8988T (cell line): ENCODE results near the gene NPHP4.
A peak's percentile ranks its signal among the peaks of the same experiment; 100 is the strongest.
"Not testable (repeated sequence)": the region's sequence is repeated elsewhere in the genome, so short reads cannot be mapped to it uniquely, and the experiment has no call there.

Source experiments
- DNase-seq: peaks from one replicate; pipeline ENCODE4 v3.0.0; 2011

The NPHP4 gene

DNA sequence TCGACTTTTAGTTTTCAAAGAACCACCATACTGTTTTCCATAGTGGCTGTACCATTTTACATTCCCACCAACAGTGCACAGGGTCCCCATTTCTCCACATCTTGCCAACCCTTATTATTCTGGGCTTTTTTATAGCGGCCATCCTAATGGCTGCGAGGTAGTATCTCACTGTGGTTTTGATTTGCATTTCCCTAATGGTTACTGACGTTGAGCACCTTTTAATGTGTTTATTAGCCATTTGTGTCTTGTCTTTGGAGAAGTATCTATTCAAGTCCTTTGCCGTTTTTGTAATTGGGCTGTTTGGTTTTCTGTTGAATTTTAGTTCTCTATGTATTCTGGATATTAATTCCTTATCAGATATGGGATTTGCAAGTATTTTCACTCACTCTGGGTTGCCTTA is 31.1 kb upstream of the NPHP4 start:
- no peak for DNase-seq

DNA sequence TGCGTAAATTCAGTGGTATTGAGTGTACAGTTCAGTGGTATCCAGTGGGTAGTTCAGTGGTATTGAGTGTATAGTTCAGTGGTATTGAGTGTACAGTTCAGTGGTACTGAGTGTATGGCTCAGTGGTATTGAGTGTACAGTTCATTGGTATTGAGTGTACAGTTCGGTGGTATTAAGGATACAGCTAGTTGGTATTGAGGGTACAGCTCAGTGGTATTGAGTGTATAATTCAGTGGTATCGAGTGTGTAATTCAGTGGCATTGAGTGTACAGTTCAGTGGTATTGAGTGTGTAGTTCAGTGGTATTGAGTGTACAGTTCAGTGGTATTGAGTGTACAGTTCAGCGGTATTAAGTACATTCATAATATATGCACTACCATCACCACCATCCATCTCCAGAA is 30.0 kb upstream of the NPHP4 start:
- DNase-seq: no peak

DNA sequence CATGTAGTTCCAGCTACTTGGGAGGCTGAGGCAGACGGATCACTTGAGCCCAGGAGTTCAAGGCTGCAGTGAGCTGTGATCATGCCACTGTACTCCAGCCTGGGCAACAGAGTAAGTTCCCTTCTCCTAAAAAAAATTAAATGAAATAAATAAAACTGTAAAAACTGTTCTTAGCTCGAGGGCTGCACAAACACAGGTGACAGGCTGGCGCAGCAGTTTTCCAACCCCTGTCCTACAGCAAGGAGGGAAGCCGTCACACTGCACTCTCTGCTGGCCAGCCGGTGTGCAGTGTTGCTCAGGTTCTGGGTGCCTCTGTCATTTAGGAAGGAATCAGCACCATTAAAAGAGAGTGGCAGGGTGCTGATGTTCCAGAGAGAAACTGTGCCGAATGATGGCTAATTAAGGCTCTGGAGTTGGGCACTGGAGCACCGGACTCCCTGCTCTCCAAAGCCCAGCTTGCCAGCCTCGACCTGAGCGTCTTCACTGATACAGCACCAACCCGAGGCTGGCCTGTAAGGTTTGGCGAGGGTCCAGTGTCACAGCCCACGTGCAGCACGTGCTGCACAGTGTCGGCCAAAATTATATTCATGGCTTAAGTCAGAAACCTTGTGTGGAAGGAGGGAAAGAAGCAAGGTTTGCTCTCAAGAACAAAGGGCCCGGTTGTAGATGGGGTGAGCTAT is 27.1 kb upstream of the NPHP4 start:
- no peak for DNase-seq

DNA sequence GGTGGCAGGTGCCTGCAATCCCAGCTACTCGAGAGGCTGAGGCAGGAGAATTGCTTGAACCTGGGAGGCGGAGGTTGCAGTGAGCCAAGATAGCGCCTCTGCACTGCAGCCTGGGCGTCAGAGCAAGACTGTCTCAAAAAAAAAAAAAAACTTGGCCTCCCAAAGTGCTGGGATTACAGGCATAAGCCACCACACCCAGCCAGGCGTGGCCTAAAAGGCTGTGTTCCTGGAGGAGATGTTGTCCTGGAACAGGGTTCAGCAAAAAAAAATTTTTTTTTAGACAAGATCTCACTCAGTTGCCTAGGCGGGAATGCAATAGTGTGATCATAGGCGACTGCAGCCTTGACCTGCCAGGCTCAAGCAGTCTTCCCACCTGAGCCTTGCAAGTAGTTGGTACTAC is 25.4 kb upstream of the NPHP4 start:
- not testable (repeated sequence) for DNase-seq

DNA sequence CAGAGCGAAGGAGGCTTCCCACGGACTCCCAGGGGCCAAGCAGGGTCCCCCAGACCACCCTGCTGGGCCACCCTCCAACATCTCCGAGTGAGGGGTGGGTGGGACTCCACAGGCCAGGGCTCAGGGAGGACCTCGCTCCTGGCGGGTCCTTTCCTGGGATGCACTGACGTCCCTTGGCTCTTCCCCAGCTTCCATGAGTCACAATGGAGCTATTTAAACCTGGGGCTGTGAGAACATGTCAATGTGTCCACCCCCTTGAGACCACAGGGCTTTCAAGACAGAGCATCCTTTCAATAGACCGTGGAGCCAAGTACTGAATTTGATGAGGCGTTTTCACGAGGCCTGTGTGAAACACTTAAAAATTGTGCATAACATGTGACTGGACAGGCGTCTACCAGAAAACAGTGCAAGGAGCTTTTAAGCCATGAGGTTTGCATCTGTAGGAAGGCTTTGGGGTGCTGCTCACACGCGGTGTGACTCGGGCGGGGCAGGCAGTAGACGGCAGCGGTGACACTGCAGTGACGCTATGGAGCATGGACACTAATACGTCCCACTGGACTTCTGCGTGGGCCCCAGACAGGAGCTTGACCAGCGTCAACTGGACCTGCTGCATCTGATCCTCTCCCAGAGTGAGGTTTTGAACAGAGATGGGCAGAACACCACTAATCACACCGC is 24.1 kb upstream of the NPHP4 start:
- DNase-seq: peak; percentile 64

DNA sequence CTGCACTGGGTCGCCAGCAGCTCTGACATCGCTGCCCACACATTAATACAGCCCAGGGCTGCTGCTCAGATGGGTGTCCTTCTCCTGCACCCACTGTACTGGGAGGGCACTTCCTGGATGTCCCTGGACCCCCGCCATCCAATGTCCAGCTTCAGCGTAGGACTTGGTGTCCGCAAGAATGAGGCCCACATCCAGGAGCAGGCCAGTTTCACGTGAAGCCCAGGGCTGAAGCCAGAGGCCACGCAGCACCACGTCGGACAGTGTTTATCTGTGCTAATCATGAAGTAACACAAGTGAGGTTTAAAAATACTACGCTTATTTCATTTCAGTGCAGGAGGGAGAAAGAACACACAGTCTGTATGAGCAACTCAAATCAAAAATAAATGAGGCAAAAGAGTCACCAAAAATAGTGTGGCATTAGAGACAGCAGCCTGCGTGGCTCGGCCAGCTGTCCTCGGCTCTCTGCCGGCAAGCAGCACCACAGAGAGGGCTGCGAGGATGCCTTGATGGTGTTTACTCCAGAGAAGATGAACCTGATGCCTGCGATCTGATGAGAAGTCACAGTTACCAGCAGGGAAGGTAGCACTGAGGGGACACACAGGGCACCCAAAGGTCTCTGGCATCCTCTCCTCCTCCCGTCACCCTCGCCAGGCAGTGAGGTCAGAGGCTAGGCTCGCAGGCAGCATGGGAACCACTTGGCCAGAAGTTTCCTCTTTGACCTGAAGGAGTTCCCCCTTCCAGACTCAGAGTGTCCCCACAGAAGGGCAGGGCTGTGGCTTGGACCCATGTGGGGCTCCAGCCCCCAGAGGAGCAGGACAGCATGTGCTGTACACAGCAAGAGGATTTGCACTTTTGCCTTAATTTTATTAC is 22.1 kb upstream of the NPHP4 start:
- DNase-seq: no peak

DNA sequence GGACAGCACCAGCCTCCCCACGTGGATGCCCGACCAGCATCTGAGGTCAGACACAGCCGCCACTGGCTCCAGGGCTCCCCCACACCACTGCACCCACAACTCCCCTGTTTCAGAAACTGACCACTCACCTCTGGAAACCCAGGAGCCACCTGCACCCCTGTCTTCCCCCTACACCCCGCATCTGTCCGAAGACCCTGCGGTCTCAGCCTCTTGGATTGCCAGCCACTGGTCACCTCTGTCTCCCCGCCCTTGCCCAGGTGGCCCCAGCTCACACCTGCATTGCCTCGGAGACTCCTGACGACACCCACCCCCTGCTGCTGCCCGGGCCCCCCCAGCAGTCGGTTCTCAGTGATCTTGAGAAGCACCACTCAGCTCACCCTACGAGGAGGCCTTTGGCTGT is 21.3 kb upstream of the NPHP4 start:
- no peak for DNase-seq

DNA sequence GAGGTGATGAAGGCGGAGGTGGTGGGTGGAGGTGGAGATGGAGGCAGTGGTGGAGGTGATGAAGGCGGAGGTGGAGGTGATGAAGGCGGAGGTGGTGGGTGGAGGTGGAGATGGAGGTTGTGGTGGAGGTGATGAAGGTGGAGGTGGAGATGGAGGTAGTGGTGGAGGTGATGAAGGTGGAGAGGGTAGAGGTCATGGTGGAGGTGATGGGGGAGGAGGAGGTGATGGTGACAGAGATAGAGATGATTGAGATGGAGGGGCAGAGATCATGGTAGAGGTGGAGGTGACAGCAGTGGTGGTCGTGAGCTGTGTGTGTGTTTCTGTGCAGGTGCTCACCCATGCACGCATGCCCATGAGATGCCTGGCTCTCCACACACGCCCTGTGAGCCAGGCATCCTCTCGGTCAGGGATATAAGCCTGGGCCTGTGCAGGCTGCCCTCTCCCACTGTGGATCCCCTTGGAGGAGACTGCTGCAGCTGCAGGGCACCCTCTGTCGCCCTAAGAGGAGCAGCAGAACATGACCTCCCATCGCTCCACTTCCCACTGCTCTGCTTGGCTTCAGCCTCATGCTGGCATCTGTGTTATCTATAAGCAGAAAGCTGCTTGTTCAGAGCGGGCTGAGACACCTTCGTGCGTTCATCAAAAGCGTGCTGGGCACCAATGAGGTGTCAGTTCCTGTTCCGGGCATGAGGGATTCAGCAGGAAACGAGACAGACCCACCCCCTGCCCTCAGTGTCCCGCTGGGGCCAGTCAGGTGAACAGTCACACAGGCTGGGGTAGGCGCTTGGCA is 20.5 kb upstream of the NPHP4 start:
- DNase-seq: no peak

DNA sequence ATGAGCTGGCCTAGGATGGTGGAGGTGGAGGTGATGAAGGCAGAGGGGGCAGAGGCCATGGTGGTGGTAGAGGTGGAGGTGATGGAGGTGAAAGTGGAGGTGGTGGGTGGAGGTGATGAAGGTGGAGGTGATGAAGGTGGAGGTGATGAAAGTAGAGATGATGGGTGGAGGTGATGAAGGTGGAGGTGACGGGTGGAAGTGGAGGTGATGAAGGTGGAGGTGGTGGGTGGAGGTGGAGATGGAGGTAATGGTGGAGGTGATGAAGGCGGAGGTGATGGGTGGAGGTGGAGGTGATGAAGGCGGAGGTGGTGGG is 19.7 kb upstream of the NPHP4 start:
- no peak for DNase-seq

DNA sequence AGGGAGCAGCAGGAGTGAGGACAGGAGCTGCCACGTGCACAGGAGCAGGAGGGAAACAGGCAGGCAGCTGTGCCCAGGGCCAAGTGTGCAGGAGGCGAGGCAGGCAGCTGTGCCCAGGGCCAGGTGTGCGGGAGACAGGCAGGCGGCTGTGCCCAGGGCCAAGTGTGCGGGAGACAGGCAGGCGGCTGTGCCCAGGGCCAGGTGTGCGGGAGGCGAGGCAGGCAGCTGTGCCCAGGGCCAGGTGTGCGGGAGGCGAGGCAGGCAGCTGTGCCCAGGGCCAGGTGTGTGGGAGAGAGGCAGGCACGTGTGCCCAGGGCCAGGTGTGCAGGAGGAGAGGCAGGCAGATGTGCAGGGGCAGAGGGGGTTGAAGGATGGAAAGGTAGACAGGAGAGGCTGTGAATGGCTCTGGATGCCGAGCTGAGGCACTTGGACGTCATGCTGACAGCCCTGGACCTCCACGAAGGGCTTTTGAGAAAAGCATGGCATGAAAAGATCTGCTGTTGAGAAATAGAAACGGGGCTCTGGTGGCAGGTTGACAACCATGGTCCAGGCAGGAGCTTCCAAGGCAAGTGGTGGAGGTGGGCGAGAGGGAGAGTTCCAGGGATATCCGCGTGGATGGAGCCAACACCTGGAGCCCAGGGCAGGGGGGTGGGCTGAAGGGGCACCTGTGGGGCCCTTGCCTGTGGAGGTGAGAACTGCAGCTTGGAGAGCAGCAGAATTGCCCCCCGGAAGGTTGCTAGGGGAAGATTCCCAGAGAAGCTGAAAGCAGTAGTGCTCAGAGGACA is 19.1 kb upstream of the NPHP4 start:
- DNase-seq: no peak

DNA sequence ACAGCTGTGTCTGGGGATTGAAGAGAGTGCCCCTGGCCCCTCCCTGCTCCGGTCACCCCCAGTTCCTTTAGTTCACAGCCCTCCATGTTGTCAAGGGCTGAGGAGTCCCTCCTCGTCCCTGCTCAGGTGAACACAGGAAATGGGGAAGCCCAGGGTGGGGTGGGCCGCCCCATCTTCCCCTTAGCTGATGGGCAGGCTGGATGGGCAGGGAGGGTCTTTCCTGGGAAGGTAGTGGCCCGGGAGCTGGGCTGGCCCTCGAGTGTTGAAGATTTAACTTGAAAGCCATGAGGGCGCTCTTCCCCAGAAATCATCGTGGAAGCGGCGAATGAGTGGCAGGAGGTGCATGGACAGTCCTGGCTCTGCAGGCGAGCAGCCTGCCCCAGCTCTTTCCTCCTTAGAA is 18.3 kb upstream of the NPHP4 start:
- DNase-seq: no peak

DNA sequence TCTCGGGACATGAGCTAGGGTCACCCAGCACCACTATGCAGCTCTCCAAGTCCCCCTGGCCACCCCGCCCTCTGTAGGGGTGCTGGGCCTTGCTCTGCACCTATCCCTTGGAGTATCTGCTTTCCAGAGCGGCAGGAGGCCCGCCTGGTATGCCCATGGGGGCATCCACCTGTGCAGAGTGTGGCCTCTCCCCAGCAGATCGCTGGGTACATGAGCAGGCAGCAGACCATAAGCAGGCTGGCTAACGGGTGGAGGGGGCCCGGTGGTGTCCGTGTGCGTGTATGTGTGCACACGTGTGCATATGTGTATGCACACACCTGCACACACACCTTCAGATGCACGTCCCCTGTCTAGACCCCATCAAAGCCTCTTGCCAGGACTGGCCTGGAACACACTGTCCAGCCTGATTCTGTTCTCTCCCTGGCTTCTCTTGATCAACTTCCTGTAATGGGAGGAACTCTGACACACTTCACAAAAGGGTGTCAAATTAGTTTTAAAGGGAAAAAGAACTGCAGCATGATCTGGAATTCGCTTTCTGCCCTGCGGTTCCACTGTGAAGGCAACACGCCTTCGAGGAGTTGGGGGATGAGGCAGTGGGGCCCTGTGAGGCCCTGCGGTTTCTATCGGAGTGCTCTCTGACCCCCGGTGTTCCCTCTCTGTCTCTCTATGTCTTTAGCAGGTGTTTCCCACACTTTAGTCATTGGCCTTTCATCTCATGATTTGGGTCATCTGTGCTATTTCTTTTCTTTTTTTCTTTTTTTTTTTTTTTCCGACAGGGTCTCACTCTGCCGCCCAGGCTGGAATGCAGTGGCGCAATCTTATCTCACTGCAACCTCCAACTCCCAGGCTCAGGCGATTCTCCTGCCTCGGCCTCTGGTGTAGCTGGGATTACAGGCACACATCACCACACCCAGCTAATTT is 17.2 kb upstream of the NPHP4 start:
- no peak for DNase-seq

DNA sequence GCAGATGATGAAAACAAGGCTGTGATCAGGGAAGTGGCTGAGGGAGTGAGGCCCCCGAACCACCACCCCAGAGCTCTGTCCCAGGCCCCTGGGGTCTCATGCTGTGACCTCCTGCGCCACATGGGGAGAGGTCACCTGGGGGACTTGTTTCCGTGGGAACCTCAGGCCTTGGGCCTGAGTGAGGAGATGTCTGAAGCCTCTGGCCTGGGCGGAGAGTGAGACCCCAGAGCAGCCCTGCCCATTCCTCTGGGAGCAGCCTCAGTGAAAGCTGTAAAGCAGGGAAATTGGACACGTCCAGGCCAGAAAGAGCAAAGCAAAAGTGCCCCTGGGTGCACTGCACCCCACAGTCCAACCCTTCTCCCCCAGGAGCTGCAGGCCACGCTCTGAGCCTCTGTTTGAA is 16.5 kb upstream of the NPHP4 start:
- no peak for DNase-seq

DNA sequence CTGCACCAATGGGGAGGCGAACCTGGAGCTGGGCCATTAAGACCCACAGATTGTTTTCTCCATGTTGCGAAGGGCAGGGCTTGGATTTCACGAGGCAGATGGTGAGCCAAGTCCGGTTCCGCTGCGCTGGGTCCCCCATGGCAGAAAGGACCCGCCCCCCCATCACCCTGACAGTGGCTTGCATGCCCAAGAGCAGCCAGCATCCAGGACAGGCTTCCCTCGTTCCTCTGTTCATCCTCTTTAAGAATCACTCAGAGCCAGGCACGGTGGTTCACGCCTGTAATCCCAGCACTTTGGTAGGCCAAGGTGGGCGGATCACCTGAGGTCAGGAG is 15.8 kb upstream of the NPHP4 start:
- no peak for DNase-seq

DNA sequence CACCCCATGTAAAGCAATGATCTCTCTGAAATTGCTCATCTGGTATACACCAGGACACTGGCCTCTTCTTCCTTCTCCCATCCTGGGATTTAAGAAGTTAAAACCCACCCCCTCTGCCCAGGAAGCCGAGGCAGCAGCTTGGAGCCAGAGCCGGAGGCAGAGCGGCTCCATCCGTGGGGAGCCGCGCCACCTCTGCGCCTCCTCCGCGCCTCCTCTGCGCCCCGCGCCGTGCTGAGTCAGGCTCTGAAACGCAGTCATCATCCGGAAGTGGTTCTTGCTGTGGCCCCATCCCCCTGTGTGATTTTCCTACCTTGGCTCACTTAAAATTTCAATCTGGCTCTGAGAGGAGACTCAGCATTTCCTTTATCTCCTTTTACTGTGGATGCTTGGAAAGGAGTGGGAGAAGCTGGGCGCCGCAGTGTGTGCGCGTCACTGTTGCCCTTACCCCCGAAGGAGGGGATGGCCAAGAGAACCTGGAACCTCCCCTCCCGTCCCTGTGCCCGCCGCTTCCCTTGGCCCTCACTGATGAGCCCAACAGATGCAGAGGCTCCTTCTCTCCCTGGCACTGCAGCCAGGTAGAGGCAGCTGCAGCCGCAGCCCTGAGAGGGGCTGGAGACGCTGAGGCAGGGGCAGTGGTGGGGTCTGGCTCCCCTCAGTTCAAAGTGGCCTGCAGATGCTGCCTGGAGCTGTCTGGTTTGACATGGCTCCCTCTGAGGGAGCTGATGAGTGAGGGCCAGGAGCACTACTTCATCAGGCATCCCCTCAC is 15.3 kb upstream of the NPHP4 start:
- no peak for DNase-seq

DNA sequence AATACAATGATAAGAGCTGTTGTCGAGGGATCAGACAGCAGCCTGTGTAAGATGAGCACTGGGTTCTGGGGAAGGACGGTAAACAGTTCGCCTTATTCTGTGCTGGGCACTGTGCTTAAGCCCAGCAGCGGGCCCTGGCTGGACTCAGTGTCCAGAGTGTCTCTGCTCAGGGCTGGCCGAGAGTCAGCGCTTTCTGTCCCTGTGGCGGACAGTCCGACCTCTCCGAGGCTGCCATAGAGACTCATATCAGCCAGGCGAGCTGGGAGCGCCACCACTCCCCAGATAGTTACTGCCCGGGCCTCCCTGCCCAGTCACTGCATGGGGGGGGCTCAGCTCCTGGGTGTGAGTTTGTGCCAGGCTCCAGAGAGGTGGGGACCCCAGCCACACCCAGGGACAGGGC is 14.7 kb upstream of the NPHP4 start:
- no peak for DNase-seq

DNA sequence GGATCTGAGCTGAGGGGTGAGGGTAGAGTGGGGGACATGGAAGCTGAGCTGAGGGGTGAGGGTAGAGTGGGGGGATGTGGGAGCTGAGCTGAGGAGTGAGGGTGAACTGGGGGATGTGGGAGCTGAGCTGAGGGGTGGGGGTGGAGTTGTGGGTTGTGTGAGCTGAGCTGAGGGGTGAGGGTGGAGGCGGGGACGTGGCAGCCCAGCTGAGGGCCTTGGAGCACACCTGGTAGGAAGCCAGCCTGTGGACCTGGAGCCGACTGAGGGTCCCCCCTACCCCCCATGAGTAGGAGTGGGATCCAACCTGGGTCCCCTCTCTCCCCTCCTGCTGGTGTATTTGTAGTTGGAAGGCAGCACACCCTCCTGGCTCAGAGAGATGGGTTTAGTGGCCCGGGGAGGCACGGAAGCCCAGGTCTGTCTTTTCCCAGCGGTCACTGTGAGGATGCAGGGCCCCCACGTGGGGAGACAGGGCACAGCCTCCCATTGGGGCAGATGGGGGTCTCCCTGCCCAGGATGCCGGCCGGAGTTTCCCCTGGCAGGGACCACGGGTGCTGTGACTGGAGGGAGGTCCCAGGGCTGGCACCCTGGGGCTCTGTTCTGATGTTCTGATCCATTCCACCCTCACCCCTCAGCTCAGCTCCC is 13.2 kb upstream of the NPHP4 start:
- no peak for DNase-seq

DNA sequence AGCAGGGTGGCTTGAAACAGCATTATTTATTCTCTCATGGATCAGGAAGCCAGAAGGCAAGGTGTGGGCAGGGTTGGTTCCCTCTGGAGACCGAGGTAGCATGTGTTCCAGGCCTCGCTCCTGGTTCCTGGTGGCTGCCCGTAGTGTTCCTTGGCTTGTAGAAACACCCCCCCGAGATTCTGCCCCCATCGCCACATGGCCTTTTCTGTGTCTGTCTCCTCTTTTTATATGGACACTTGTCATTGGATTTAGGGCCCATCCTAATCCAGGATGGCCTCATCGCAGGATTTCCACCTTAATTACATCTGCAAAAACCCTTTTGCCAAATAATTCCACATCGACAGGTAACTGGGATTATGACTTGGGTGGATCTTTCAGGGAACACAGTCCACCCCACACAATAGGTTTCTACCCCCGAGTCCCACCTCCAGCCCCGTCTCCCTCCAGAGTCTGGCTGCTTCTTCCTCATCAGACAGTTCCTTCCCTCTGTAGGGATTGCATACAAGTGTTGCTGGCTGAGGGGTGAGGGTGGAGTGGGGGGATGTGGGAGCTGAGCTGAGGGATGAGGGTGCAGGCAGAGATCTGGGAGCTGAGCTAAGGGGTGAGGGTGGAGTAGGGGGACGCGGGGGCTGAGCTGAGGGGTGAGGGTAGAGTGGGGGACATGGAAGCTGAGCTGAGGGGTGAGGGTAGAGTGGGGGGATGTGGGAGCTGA is 12.3 kb upstream of the NPHP4 start:
- DNase-seq: no peak

DNA sequence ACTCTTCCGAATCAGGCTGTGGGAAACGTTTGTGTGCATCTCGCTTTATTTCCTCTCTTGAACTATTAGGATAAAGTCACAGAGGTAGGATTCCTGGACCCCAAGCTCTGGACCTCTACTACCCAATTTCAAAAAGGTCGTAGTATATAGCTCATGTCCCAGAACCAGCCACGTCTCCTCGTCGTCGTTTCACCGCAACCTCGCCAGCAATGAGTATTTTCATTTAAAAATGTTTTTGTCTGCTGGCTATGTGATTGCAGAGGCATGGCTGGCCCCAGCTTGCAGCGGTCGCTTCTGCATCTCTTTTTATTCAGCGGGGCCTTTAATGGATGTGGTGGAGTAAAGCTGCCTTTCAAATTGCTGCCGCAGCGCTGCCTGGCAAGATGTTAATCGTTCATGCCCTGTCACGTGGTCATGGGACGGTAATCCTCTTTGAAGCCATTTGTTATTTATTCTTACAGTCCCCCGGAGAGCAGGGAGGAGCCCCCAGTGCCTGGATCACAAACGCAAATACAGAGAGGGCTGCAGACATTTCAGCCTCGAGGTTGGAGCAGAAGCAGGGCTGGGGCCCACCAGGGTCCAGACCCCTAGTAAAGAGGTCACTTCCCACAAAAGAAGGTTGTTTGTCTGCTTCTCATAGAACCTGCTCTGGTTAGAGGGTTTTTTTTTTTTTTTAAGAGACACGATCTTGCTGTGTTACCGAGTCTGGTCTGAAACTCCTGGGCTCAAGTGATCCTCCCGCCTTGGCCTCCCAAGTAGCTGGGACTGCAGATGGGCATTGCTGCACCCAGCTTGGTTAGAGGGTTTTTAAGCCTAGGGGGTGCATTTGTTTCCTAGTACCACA is 11.6 kb upstream of the NPHP4 start:
- DNase-seq: no peak
